Liver (tissue), 9 donors: ENCODE measurements around the gene PLCB4. TPM values are rescaled to one million over a fixed set of nuclear protein-coding genes. Genes with fewer than 3 reads are reported as not detected.

ENCODE experiments used
- DNase-seq: peaks from one replicate; pipeline ENCODE4 v3.0.0-alpha.2; 2017; ENCODE audit warnings: low spot score
- H3K27ac ChIP-seq, 2 donors: one replicate each; pipeline ENCODE4 v1.7.0; 2013; ENCODE audit warnings: inconsistent platforms in 2 of 2, low read length in 2 of 2, control low read depth in 1 of 2, low read depth in 1 of 2, mild to moderate bottlenecking in 1 of 2
- H3K27me3 ChIP-seq, 4 donors: one replicate each; pipeline versions ENCODE4 v1.6.1 to v1.7.0; 2013; ENCODE audit warnings: low read length in 3 of 4, inconsistent platforms in 1 of 4, mild to moderate bottlenecking in 1 of 4, moderate library complexity in 1 of 4; ENCODE audit not compliant: control insufficient read depth in 4 of 4, insufficient read depth in 4 of 4
- H3K36me3 ChIP-seq, 4 donors: one replicate each; pipeline versions ENCODE4 v1.6.1 to v1.7.0; 2013; ENCODE audit warnings: low read length in 3 of 4, mild to moderate bottlenecking in 3 of 4, low read depth in 1 of 4, moderate library complexity in 1 of 4; ENCODE audit not compliant: control insufficient read depth in 4 of 4, insufficient read depth in 3 of 4
- H3K4me1 ChIP-seq, 4 donors: one replicate each; pipeline versions ENCODE4 v1.6.1 to v1.7.0; 2013; ENCODE audit warnings: low read length in 3 of 4, mild to moderate bottlenecking in 3 of 4, moderate library complexity in 1 of 4; ENCODE audit not compliant: control insufficient read depth in 4 of 4, insufficient read depth in 4 of 4
- H3K4me3 ChIP-seq, 3 donors: one replicate each; pipeline versions ENCODE4 v1.6.1 to v1.7.0; 2013; ENCODE audit warnings: low read length in 3 of 3, control low read depth in 1 of 3, low read depth in 1 of 3, mild to moderate bottlenecking in 1 of 3
- H3K9ac ChIP-seq, 2 donors: one replicate each; pipeline ENCODE4 v1.7.0; 2013; ENCODE audit warnings: low read length in 2 of 2, mild to moderate bottlenecking in 2 of 2, moderate library complexity in 2 of 2, control low read depth in 1 of 2, low read depth in 1 of 2
- H3K9me3 ChIP-seq, 4 donors: one replicate each; pipeline versions ENCODE4 v1.6.1 to v1.7.0; 2013; ENCODE audit warnings: low read length in 3 of 4; ENCODE audit not compliant: control insufficient read depth in 4 of 4
- CTCF ChIP-seq: fragments of 150-350 bp; IDR thresholded peaks from 2 replicates; pipeline ENCODE4 v1.5.1; 2017; ENCODE audit warnings: improper control_type of control experiment, low read depth, low read length; ENCODE audit not compliant: missing input control
- EGR1 ChIP-seq, 2 donors: IDR thresholded peaks; 2 replicates each; pipeline ENCODE4 v1.6.1; 2016 to 2018; ENCODE audit warnings: antibody characterized with exemption in 2 of 2, low read depth in 2 of 2
- FOXA1 ChIP-seq: IDR thresholded peaks from 2 replicates; pipeline ENCODE4 v1.6.1; 2016; ENCODE audit warnings: antibody characterized with exemption
- FOXA2 ChIP-seq: IDR thresholded peaks from 2 replicates; pipeline ENCODE4 v1.6.1; 2016; ENCODE audit warnings: antibody characterized with exemption
- GABPA ChIP-seq, 2 donors: IDR thresholded peaks in 1 of 2; conservative IDR thresholded peaks in 1 of 2; 2 replicates each; pipeline ENCODE4 v1.6.1; 2016; ENCODE audit warnings: antibody characterized with exemption in 2 of 2, mild to moderate bottlenecking in 1 of 2, moderate library complexity in 1 of 2
- HNF4A ChIP-seq, 2 donors: conservative IDR thresholded peaks; 2 replicates each; pipeline ENCODE4 v1.6.1; 2016; ENCODE audit warnings: antibody characterized with exemption in 2 of 2, mild to moderate bottlenecking in 2 of 2
- HNF4G ChIP-seq: IDR thresholded peaks from 2 replicates; pipeline ENCODE4 v1.6.1; 2016; ENCODE audit warnings: antibody characterized with exemption
- JUND ChIP-seq, 2 donors: IDR thresholded peaks; 2 replicates each; pipeline ENCODE4 v1.6.1; 2016; ENCODE audit warnings: antibody characterized with exemption in 2 of 2
- NR2F2 ChIP-seq: IDR thresholded peaks from 2 replicates; pipeline ENCODE4 v1.6.1; 2016; ENCODE audit warnings: antibody characterized with exemption
- RAD21 ChIP-seq, 2 donors: IDR thresholded peaks; 2 replicates each; pipeline ENCODE4 v1.6.1; 2016; ENCODE audit warnings: antibody characterized with exemption in 2 of 2, mild to moderate bottlenecking in 2 of 2
- RXRA ChIP-seq, 2 donors: IDR thresholded peaks; 2 replicates each; pipeline ENCODE4 v1.6.1; 2017 to 2018; ENCODE audit warnings: antibody characterized with exemption in 2 of 2, mild to moderate bottlenecking in 1 of 2
- SP1 ChIP-seq: IDR thresholded peaks from 2 replicates; pipeline ENCODE4 v1.6.1; 2018; ENCODE audit warnings: antibody characterized with exemption, mild to moderate bottlenecking
- TAF1 ChIP-seq: conservative IDR thresholded peaks from 2 replicates; pipeline ENCODE4 v1.6.1; 2016; ENCODE audit warnings: antibody characterized with exemption, mild to moderate bottlenecking
- YY1 ChIP-seq: IDR thresholded peaks from 2 replicates; pipeline ENCODE4 v1.6.1; 2016; ENCODE audit warnings: antibody characterized with exemption, mild to moderate bottlenecking
- ZBTB33 ChIP-seq: IDR thresholded peaks from 2 replicates; pipeline ENCODE4 v1.6.1; 2016; ENCODE audit warnings: antibody characterized with exemption
- WGBS: extraction: QIAGEN DNeasy Blood & Tissue Kit; methylation state at CpG from one replicate; pipeline ENCODE4 v1.1.7; 2013; 5-methylcytosine and 5-hydroxymethylcytosine counted together
- polyA plus RNA-seq, 2 donors: library from polyadenylated mRNA; stranded (reverse) in 1 of 2; unstranded in 1 of 2; fragments of 200-250 nt in 1 of 2; fragments of >200 nt in 1 of 2; fragmentation: Nextera tagmentation in 1 of 2; extraction: Ambion mirVana in 1 of 2; gene quantifications; one replicate each; pipeline versions ENCODE4 v1.2.1 to v1.2.3, GENCODE V29; 2013 to 2015
- total RNA-seq, 2 donors: library from RNA; depleted of rRNA; stranded (reverse); fragments of >200 nt; gene quantifications; one replicate each; pipeline ENCODE4 v1.2.3, GENCODE V29; 2014
- TF ChIP-seq, protein P1 (sequence below): IDR thresholded peaks from 2 replicates; pipeline ENCODE4 v1.6.1; 2016; ENCODE audit warnings: antibody characterized with exemption
- TF ChIP-seq, protein P2 (sequence below): IDR thresholded peaks from 2 replicates; pipeline ENCODE4 v1.6.1; 2016; ENCODE audit warnings: antibody characterized with exemption
- TF ChIP-seq, protein P3 (sequence below): IDR thresholded peaks from 2 replicates; pipeline ENCODE4 v1.6.1; 2016; ENCODE audit warnings: antibody characterized with exemption, mild to moderate bottlenecking
- donor health status: healthy.
- donor health status: healthy.
- donor health status: healthy.
- donor health status: healthy.
- donor health status: healthy.

Gene PLCB4
- total and polyA plus RNA-seq, 4 donors = 0.14 to 0.67 (median 0.30) TPM

GRCh38 chr20:9298906-9299305 is 230.0 kb downstream of the PLCB4 start:
- no peak overlapping the region for H3K9ac ChIP-seq
- no peak overlapping the region for H3K27ac ChIP-seq
- H3K36me3 ChIP-seq = no peaks in the 10 kb centered on the region
- H3K4me3 ChIP-seq = no peak overlapping the region
- 58% methylated on average over 2 of the region's 2 CpGs for WGBS
- peaks cover 0 to 4% (median 0%) of the 10 kb centered on the region in 4 donors for H3K27me3 ChIP-seq
- no peak for DNase-seq
- no peaks in the 10 kb centered on the region for H3K9me3 ChIP-seq
- no peaks in the 10 kb centered on the region for H3K4me1 ChIP-seq
- no peak for TF ChIP-seq JUND (IDR thresholded peaks at IDR 0.05)
- no peak for TF ChIP-seq GABPA (IDR thresholded peaks at IDR 0.05 in 1 of 2, conservative IDR thresholded peaks at IDR 0.05 in 1 of 2)
- TF ChIP-seq YY1 = no peak
- no peak for TF ChIP-seq NR2F2
- TF ChIP-seq HNF4A (conservative IDR thresholded peaks at IDR 0.05) = no peak
- TF ChIP-seq, protein P1, sequence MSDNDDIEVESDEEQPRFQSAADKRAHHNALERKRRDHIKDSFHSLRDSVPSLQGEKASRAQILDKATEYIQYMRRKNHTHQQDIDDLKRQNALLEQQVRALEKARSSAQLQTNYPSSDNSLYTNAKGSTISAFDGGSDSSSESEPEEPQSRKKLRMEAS = no peak
- TF ChIP-seq, protein P2, sequence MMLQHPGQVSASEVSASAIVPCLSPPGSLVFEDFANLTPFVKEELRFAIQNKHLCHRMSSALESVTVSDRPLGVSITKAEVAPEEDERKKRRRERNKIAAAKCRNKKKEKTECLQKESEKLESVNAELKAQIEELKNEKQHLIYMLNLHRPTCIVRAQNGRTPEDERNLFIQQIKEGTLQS = no peak
- no peak for TF ChIP-seq HNF4G
- no peak for TF ChIP-seq EGR1 (IDR thresholded peaks at IDR 0.05; ENCODE audit: low read depth in 2 of 2)
- no peak for TF ChIP-seq RAD21 (IDR thresholded peaks at IDR 0.05)
- TF ChIP-seq CTCF = no peak
- no peak for TF ChIP-seq FOXA1
- TF ChIP-seq TAF1 = no peak
- no peak for TF ChIP-seq RXRA (IDR thresholded peaks at IDR 0.05)
- TF ChIP-seq, protein P3, sequence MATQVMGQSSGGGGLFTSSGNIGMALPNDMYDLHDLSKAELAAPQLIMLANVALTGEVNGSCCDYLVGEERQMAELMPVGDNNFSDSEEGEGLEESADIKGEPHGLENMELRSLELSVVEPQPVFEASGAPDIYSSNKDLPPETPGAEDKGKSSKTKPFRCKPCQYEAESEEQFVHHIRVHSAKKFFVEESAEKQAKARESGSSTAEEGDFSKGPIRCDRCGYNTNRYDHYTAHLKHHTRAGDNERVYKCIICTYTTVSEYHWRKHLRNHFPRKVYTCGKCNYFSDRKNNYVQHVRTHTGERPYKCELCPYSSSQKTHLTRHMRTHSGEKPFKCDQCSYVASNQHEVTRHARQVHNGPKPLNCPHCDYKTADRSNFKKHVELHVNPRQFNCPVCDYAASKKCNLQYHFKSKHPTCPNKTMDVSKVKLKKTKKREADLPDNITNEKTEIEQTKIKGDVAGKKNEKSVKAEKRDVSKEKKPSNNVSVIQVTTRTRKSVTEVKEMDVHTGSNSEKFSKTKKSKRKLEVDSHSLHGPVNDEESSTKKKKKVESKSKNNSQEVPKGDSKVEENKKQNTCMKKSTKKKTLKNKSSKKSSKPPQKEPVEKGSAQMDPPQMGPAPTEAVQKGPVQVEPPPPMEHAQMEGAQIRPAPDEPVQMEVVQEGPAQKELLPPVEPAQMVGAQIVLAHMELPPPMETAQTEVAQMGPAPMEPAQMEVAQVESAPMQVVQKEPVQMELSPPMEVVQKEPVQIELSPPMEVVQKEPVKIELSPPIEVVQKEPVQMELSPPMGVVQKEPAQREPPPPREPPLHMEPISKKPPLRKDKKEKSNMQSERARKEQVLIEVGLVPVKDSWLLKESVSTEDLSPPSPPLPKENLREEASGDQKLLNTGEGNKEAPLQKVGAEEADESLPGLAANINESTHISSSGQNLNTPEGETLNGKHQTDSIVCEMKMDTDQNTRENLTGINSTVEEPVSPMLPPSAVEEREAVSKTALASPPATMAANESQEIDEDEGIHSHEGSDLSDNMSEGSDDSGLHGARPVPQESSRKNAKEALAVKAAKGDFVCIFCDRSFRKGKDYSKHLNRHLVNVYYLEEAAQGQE = no peak
- TF ChIP-seq FOXA2 = no peak
- TF ChIP-seq SP1 = no peak
- TF ChIP-seq ZBTB33 = no peak

DNA sequence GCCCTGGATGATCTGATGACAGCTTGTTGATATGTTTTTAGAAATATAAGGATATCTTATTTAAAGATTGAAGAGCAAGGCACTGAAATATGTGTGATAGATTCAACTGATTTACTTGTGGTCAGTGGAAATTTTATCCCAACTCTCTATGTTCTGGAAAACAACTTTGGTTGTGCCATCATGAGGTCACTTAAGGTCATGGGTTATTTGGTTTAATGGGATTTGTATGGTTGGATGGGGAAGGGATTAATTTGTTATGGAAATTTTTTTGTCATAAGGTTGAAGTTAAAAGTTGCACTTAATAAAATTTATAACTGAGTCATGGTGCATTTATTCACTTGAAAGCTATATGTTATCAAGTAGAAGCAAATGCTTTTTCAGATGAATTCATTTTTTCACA is 231.2 kb downstream of the PLCB4 start:
- Histone ChIP-seq H3K9ac (no peak overlapping the region), H3K4me1 (no peaks in the 10 kb centered on the region), H3K27ac (no peak overlapping the region), H3K9me3 (no peaks in the 10 kb centered on the region), H3K27me3 (no peaks in the 10 kb centered on the region), H3K36me3 (no peaks in the 10 kb centered on the region), H3K4me3 (no peak overlapping the region)
- DNase-seq = no peak
- TF ChIP-seq ZBTB33 (no peak), SP1 (no peak), GABPA (IDR thresholded peaks at IDR 0.05 in 1 of 2, conservative IDR thresholded peaks at IDR 0.05 in 1 of 2) (no peak), EGR1 (IDR thresholded peaks at IDR 0.05; ENCODE audit: low read depth in 2 of 2) (no peak), HNF4A (conservative IDR thresholded peaks at IDR 0.05) (no peak), RXRA (IDR thresholded peaks at IDR 0.05) (no peak), HNF4G (no peak), RAD21 (IDR thresholded peaks at IDR 0.05) (no peak), JUND (IDR thresholded peaks at IDR 0.05) (no peak), YY1 (no peak), TAF1 (no peak), NR2F2 (no peak)
- TF ChIP-seq, protein P2 = no peak
- TF ChIP-seq, protein P3 = no peak
